ENCODE results near the gene ZNF784. TPM values are rescaled to one million over a fixed set of nuclear protein-coding genes. Genes with fewer than 3 reads are reported as not detected.
A peak's percentile ranks its signal among the peaks of the same experiment; 100 is the strongest.

The ZNF784 gene
- total and polyA plus RNA-seq, 9 of the 15 experiments (the other 6 are each of a cell fraction or from before 2014, with no cell fraction given) = 0.14 to 6.1 (median 2.1) TPM

DNA sequence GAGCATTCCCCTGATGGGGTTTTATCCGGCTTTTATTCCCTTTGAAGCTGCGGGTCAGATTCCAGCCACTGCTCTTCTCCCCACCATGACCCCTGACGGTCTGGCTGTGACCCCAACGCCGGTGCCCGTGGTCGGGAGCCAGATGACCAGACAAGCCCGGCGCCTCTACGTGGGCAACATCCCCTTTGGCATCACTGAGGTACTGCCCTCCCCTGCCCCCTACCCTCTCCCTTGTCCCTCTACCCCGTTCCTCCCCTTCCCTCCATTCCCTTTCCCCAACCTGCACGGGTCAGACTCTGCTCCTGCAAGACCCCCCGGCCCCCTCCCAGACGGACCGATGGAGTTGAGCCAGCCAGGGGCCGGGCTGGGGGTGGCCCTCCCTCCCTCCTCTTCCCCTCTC lies 36.6 kb upstream of the ZNF784 start:
- H3K4me2 ChIP-seq (ENCODE audit: insufficient read depth, low read length) = no peak overlapping the region
- peaks cover 64% of the 10 kb centered on the region for H4K20me1 ChIP-seq (replicated peaks; ENCODE audit: control insufficient read depth, insufficient read depth, low read length)
- ChIA-PET POLR2A (interaction anchor here (0.6 kb wide), 1 partner anchor 1624 kb away, joined by 3 read pairs; no protein-coding TSS in a partner anchor), CTCF (ENCODE audit: low intra/inter-chr PET ratio) (no interaction called here)
- intact Hi-C loops (cut with micrococcal nuclease) = no loop called here
- peaks cover 20 to 21% of the 10 kb centered on the region in 2 experiments; a peak in 4 of 5 replicates for H3K4me1 ChIP-seq (replicated peaks in 1 of 2; ENCODE audit: control insufficient read depth in 2 of 2, insufficient read depth in 2 of 2, low read length in 2 of 2)
- DNase-seq (ENCODE audit: extremely low read depth in 1 of 4, low spot score in 3 of 4) = no peak
- no peak overlapping the region for H3K27ac ChIP-seq (ENCODE audit: extremely low read depth, low read depth, low read length)
- no peak overlapping the region for H3K4me3 ChIP-seq
- H3K36me3 ChIP-seq (ENCODE audit: control insufficient read depth, insufficient read depth, low read length) = peaks cover 97% of the 10 kb centered on the region
- TF ChIP-seq RBFOX2 (IDR thresholded peaks at IDR 0.05; ENCODE audit: low read depth, low read length) (0 out of 2 replicates have a peak, but pooled peaks have one; percentile 16), ZNF165 (CRISPR knock-in tag; IDR thresholded peaks at IDR 0.05; ENCODE audit: borderline replicate concordance) (no peak), FUS (optimal IDR thresholded peaks at IDR 0.05; ENCODE audit: low read depth, low read length) (no peak)
- H3K9me1 ChIP-seq (ENCODE audit: control insufficient read depth, insufficient read depth, low read length) = peaks cover 10% of the 10 kb centered on the region
- in situ Hi-C loops (cut with MboI) = no loop called here
- FAIRE-seq = no peak
- ATAC-seq = no peak
- no TSS peak for BruUV-seq (replicated peaks)
- no peaks in the 10 kb centered on the region for H3K9me3 ChIP-seq (replicated peaks; ENCODE audit: control insufficient read depth, insufficient read depth, low read depth, low read length)
- H2AFZ ChIP-seq (ENCODE audit: low read depth, low read length) = no peak overlapping the region
- H3K9ac ChIP-seq (ENCODE audit: insufficient read depth in 1 of 2, low read depth in 2 of 2, low read length in 2 of 2) = no peak overlapping the region
- H3K79me2 ChIP-seq (ENCODE audit: control insufficient read depth, insufficient read depth, low read length) = peaks cover 88% of the 10 kb centered on the region
- 89% methylated on average over 7 of the region's 16 CpGs for WGBS (ENCODE audit: insufficient coverage, low coverage, missing lambda C conversion rate)
- no peaks in the 10 kb centered on the region for H3K27me3 ChIP-seq (ENCODE audit: control insufficient read depth in 2 of 2, insufficient read depth in 2 of 2, low read length in 2 of 2)

DNA sequence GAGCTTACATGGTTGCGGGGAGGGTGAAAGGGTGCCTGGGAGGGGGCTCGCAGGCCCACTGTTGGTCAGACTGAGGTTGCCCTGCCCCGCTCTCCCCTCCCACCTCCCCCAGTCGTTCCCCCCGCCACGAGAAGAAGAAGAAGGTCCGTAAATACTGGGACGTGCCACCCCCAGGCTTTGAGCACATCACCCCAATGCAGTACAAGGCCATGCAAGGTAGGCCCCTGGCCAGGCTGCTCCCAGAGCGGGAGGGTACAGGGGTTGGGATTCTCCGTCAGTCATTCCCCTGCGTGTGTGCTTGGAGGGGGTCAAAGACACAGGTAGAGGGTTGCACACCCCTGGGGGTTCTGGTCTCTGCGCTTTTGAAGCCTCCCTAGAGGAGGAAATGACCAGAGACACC lies 36.0 kb upstream of the ZNF784 start:
- intact Hi-C loops (cut with micrococcal nuclease) = no loop called here
- Histone ChIP-seq H3K27ac (ENCODE audit: extremely low read depth, low read depth, low read length) (no peak overlapping the region), H3K9me1 (ENCODE audit: control insufficient read depth, insufficient read depth, low read length) (peaks cover 10% of the 10 kb centered on the region), H3K9ac (ENCODE audit: insufficient read depth in 1 of 2, low read depth in 2 of 2, low read length in 2 of 2) (no peak overlapping the region), H3K36me3 (ENCODE audit: control insufficient read depth, insufficient read depth, low read length) (peaks cover 97% of the 10 kb centered on the region), H3K4me2 (ENCODE audit: insufficient read depth, low read length) (no peak overlapping the region), H3K27me3 (ENCODE audit: control insufficient read depth in 2 of 2, insufficient read depth in 2 of 2, low read length in 2 of 2) (no peaks in the 10 kb centered on the region), H3K9me3 (replicated peaks; ENCODE audit: control insufficient read depth, insufficient read depth, low read depth, low read length) (no peaks in the 10 kb centered on the region), H3K4me1 (replicated peaks in 1 of 2; ENCODE audit: control insufficient read depth in 2 of 2, insufficient read depth in 2 of 2, low read length in 2 of 2) (peaks cover 20 to 21% of the 10 kb centered on the region in 2 experiments; a peak in 4 of 5 replicates), H3K79me2 (ENCODE audit: control insufficient read depth, insufficient read depth, low read length) (peaks cover 91% of the 10 kb centered on the region), H3K4me3 (no peak overlapping the region), H2AFZ (ENCODE audit: low read depth, low read length) (no peak overlapping the region), H4K20me1 (replicated peaks; ENCODE audit: control insufficient read depth, insufficient read depth, low read length) (peaks cover 67% of the 10 kb centered on the region)
- FAIRE-seq (no peak), DNase-seq (ENCODE audit: extremely low read depth in 1 of 4, low spot score in 3 of 4) (no peak), ATAC-seq (no peak)
- 97% methylated on average over 5 of the region's 12 CpGs for WGBS (ENCODE audit: insufficient coverage, low coverage, missing lambda C conversion rate)
- in situ Hi-C loops (cut with MboI) = no loop called here
- BruUV-seq (replicated peaks) = no TSS peak
- CTCF ChIA-PET (ENCODE audit: low intra/inter-chr PET ratio) = no interaction called here
- POLR2A ChIA-PET = interaction anchor here (0.6 kb wide), 1 partner anchor 483 kb away, joined by 3 read pairs; no protein-coding TSS in a partner anchor
- TF ChIP-seq ZNF184 (CRISPR knock-in tag; IDR thresholded peaks at IDR 0.05) (no peak), ESRRB (CRISPR knock-in tag; IDR thresholded peaks at IDR 0.05; ENCODE audit: borderline replicate concordance) (no peak), U2AF2 (optimal IDR thresholded peaks at IDR 0.05; ENCODE audit: low read depth, low read length) (no peak), U2AF1 (optimal IDR thresholded peaks at IDR 0.05; ENCODE audit: low read depth, low read length) (no peak), MBD2 (IDR thresholded peaks at IDR 0.05; ENCODE audit: borderline replicate concordance, low read depth) (no peak), SAFB (IDR thresholded peaks at IDR 0.05; ENCODE audit: borderline replicate concordance, low read depth, low read length) (no peak), ZNF507 (tag; conservative IDR thresholded peaks at IDR 0.05) (no peak), CAMTA2 (CRISPR knock-in tag; conservative IDR thresholded peaks at IDR 0.05) (no peak), JUND (IDR thresholded peaks at IDR 0.05; ENCODE audit: borderline replicate concordance, low read depth, low read length) (no peak), JUND (tag; IDR thresholded peaks at IDR 0.05; ENCODE audit: borderline replicate concordance, low read depth, low read length) (no peak), ZNF263 (CRISPR knock-in tag; IDR thresholded peaks at IDR 0.05; ENCODE audit: borderline replicate concordance) (no peak), HDGF (IDR thresholded peaks at IDR 0.05) (no peak), SOX6 (IDR thresholded peaks at IDR 0.05) (no peak)
- TF ChIP-seq, protein P1, sequence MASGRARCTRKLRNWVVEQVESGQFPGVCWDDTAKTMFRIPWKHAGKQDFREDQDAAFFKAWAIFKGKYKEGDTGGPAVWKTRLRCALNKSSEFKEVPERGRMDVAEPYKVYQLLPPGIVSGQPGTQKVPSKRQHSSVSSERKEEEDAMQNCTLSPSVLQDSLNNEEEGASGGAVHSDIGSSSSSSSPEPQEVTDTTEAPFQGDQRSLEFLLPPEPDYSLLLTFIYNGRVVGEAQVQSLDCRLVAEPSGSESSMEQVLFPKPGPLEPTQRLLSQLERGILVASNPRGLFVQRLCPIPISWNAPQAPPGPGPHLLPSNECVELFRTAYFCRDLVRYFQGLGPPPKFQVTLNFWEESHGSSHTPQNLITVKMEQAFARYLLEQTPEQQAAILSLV (tag; IDR thresholded peaks at IDR 0.05) = no peak

Data from K562 (cell line).